GM19025 (cell line): Measurements from ENCODE around the gene GJC2.
"Not testable (repeated sequence)": the region's sequence is repeated elsewhere in the genome, so short reads cannot be mapped to it uniquely, and the experiment has no call there.

ENCODE experiments used
- ATAC-seq: cut with Tn5 transposase; IDR thresholded peaks from one replicate; pipeline ENCODE4 v1.9.1; 2021; ENCODE audit warnings: mild to moderate bottlenecking, low read depth, moderate library complexity; ENCODE audit not compliant: unreplicated experiment

GJC2 gene

GRCh38 chr1:228170666-228171065 lies 20.9 kb downstream of the GJC2 start:
- no peak for ATAC-seq

- ATAC-seq = no peak
These were observed 21.6 kb downstream of the GJC2 start for GRCh38 chr1:228171221-228171891.

GRCh38 chr1:228172591-228173527 lies 23.1 kb downstream of the GJC2 start:
- no peak for ATAC-seq

- not testable (repeated sequence) for ATAC-seq
These were observed 24.1 kb downstream of the GJC2 start for GRCh38 chr1:228173528-228174481.

- no peak for ATAC-seq
These were observed 25.0 kb downstream of the GJC2 start for GRCh38 chr1:228174482-228175315.

GRCh38 chr1:228175316-228176023 lies 25.7 kb downstream of the GJC2 start:
- ATAC-seq = no peak

GRCh38 chr1:228176024-228176395 lies 26.3 kb downstream of the GJC2 start:
- no peak for ATAC-seq

GRCh38 chr1:228176461-228177182 lies 26.9 kb downstream of the GJC2 start:
- ATAC-seq = no peak

GRCh38 chr1:228177183-228177475 lies 27.4 kb downstream of the GJC2 start:
- no peak for ATAC-seq

- ATAC-seq = no peak
These were observed 28.3 kb downstream of the GJC2 start for GRCh38 chr1:228177721-228178710.

- no peak for ATAC-seq
These were observed 29.3 kb downstream of the GJC2 start for GRCh38 chr1:228178737-228179684.

- ATAC-seq = no peak
These were observed 30.7 kb downstream of the GJC2 start for GRCh38 chr1:228180271-228180958.

GRCh38 chr1:228180959-228181644 lies 31.4 kb downstream of the GJC2 start:
- no peak for ATAC-seq

GRCh38 chr1:228181645-228182034 lies 31.9 kb downstream of the GJC2 start:
- no peak for ATAC-seq

- ATAC-seq = no peak
These were observed 32.7 kb downstream of the GJC2 start for GRCh38 chr1:228182296-228183030.
